DND-41 (cell line): ENCODE measurements around the gene TTLL5.

ENCODE experiments used
- ATAC-seq: fragments of 200-7000 bp; cut with Tn5 transposase; 3 replicates; pipeline ENCODE4 v1.9.1; 2021; ENCODE audit warnings: low read depth; ENCODE audit not compliant: insufficient read depth
- DNase-seq: peaks from one replicate; pipeline ENCODE4 v3.0.0-alpha.2; 2020
- H2AFZ ChIP-seq: 2 replicates; pipeline ENCODE4 v1.6.0; 2012; ENCODE audit warnings: low read depth, low read length
- H3K27ac ChIP-seq: 2 replicates; pipeline ENCODE4 v1.5.1; 2012; ENCODE audit warnings: low read length, inconsistent platforms
- H3K27me3 ChIP-seq: fragments of 200-600 bp; sonication (generic); 2 replicates; pipeline ENCODE4 v1.6.0; 2012; ENCODE audit warnings: low read length, mild to moderate bottlenecking, inconsistent platforms; ENCODE audit not compliant: insufficient read depth, poor library complexity
- H3K36me3 ChIP-seq: 2 replicates; pipeline ENCODE4 v1.5.1; 2012; ENCODE audit warnings: low read length, inconsistent platforms; ENCODE audit not compliant: insufficient read depth
- H3K4me1 ChIP-seq: 2 replicates; pipeline ENCODE4 v1.5.1; 2012; ENCODE audit warnings: mild to moderate bottlenecking, low read length; ENCODE audit not compliant: insufficient read depth
- H3K4me2 ChIP-seq: 2 replicates; pipeline ENCODE4 v1.6.0; 2012; ENCODE audit warnings: mild to moderate bottlenecking, moderate library complexity, low read length, inconsistent platforms; ENCODE audit not compliant: insufficient read depth
- H3K4me3 ChIP-seq, 2 experiments: fragments of 200-600 bp in 1 of 2; shearing (Covaris generic) in 1 of 2; 2 replicates each; pipeline ENCODE4 v1.5.1; 2012 to 2016; ENCODE audit warnings: inconsistent platforms in 2 of 2, low read length in 2 of 2, mild to moderate bottlenecking in 2 of 2, low read depth in 1 of 2, moderate library complexity in 1 of 2
- H3K79me2 ChIP-seq: 2 replicates; pipeline ENCODE4 v1.6.0; 2012; ENCODE audit warnings: low read length, inconsistent platforms; ENCODE audit not compliant: insufficient read depth
- H3K9ac ChIP-seq: 2 replicates; pipeline ENCODE4 v1.6.0; 2012; ENCODE audit warnings: low read depth, mild to moderate bottlenecking, inconsistent platforms, low read length, moderate library complexity
- H3K9me3 ChIP-seq: 2 replicates; pipeline ENCODE4 v1.5.1; 2012; ENCODE audit warnings: low read length, moderate library complexity, mild to moderate bottlenecking, inconsistent platforms; ENCODE audit not compliant: insufficient read depth, severe bottlenecking
- H4K20me1 ChIP-seq: 2 replicates; pipeline ENCODE4 v1.6.0; 2012; ENCODE audit warnings: low read length; ENCODE audit not compliant: insufficient read depth
- EZH2 ChIP-seq: IDR thresholded peaks from 3 replicates; pipeline ENCODE4 v1.6.1; 2012; ENCODE audit warnings: borderline replicate concordance, low read depth, mild to moderate bottlenecking, moderate library complexity, low read length, inconsistent platforms; ENCODE audit not compliant: severe bottlenecking
- TF ChIP-seq, protein P1 (sequence below): IDR thresholded peaks from 2 replicates; pipeline ENCODE4 v1.5.1; 2012; ENCODE audit warnings: borderline replicate concordance, low read length, moderate library complexity, mild to moderate bottlenecking; ENCODE audit not compliant: poor library complexity, severe bottlenecking; ENCODE audit errors: extremely low read depth

Gene TTLL5

DNA sequence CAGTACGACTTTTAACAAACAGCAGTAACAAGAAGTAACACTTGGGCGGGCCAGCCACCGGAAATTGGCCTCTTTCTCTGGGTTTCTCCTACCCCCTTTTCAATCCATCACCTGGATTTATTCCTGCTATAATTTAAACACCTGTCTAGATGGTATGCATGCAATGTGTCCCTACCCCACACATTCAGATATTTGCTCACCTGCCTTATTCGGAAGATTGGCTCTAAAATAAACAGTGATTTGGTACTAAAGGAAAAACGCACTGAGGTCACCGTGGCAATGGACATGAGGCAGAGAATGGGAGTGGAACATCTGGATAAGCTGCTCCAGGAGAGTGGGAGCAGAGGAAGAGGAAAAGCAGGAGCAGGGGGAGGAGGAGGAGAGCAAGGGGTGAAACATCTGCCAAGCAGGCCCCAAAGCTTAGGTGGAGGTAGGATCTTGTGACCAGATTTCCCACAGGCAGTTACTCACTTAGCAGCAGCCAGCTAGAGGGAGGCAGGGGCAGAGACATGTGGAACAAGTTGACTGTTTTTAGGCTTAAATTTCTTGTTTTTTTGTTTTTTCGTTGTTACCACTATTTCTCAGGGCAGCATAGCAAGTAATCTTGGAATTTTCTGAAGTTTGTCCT is 150.9 kb downstream of the TTLL5 start:
- no peaks in the 10 kb centered on the region for H3K79me2 ChIP-seq
- no peak overlapping the region for H3K4me2 ChIP-seq
- ATAC-seq (no peak), DNase-seq (no peak)
- peaks cover 24% of the 10 kb centered on the region; the same call in 1 of the 2 replicates for H3K36me3 ChIP-seq
- no peak overlapping the region for H3K9ac ChIP-seq
- no peaks in the 10 kb centered on the region for H3K27me3 ChIP-seq
- TF ChIP-seq EZH2, result no peak
- TF ChIP-seq, protein P1, sequence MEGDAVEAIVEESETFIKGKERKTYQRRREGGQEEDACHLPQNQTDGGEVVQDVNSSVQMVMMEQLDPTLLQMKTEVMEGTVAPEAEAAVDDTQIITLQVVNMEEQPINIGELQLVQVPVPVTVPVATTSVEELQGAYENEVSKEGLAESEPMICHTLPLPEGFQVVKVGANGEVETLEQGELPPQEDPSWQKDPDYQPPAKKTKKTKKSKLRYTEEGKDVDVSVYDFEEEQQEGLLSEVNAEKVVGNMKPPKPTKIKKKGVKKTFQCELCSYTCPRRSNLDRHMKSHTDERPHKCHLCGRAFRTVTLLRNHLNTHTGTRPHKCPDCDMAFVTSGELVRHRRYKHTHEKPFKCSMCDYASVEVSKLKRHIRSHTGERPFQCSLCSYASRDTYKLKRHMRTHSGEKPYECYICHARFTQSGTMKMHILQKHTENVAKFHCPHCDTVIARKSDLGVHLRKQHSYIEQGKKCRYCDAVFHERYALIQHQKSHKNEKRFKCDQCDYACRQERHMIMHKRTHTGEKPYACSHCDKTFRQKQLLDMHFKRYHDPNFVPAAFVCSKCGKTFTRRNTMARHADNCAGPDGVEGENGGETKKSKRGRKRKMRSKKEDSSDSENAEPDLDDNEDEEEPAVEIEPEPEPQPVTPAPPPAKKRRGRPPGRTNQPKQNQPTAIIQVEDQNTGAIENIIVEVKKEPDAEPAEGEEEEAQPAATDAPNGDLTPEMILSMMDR, result no peak
- no peak overlapping the region for H3K27ac ChIP-seq
- H3K9me3 ChIP-seq, result no peaks in the 10 kb centered on the region
- H3K4me3 ChIP-seq, result no peak overlapping the region
- no peak overlapping the region for H2AFZ ChIP-seq
- H4K20me1 ChIP-seq, result no peaks in the 10 kb centered on the region
- H3K4me1 ChIP-seq, result no peaks in the 10 kb centered on the region

DNA sequence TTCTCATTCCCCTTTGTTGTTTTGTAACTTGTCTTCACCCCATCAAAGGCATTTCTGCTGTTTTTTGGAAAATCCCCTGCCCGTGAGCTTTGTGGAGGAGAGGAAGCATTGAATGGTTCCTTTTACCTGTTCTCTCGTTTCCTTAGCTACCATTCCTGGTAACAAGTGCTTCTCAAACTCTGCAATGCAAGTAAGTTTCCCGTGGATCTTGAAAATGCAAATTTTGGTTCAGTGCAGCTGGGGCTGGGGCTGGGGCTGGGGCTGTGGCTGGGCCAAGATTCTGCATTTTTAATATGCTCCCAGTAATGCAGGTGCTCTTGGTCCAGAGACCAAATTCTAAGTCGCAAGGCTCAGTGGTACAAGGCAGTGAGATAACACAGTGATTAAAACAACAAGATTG is 151.6 kb downstream of the TTLL5 start:
- Histone ChIP-seq H3K4me2 (no peak overlapping the region), H3K36me3 (peaks cover 18% of the 10 kb centered on the region; the same call in 1 of the 2 replicates), H3K79me2 (no peaks in the 10 kb centered on the region), H3K9ac (no peak overlapping the region), H4K20me1 (no peaks in the 10 kb centered on the region), H3K27me3 (no peaks in the 10 kb centered on the region), H3K27ac (no peak overlapping the region), H3K4me1 (no peaks in the 10 kb centered on the region), H2AFZ (no peak overlapping the region), H3K9me3 (no peaks in the 10 kb centered on the region), H3K4me3 (no peak overlapping the region)
- DNase-seq, result no peak
- ATAC-seq, result no peak
- no peak for TF ChIP-seq EZH2
- TF ChIP-seq, protein P1, result no peak

DNA sequence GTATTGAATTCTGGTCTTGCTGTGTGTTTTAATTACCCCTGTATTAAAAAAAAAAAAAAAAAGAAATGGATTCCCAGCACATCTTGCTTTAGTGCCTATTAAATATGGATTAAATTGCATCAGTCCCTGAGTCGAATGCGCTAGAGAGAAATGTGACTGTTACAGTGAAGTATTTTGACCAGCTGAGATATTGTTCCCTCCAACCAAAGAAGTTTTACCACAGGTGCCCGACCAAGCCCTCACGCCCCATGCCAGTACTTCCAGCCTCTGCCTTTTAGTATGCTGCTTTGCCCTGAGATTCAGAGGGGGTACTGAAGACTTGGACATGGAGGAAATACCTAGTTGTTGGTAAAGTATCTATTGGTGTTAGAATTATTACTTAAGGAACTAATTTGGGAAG is 159.7 kb downstream of the TTLL5 start:
- Histone ChIP-seq H4K20me1 (no peaks in the 10 kb centered on the region), H3K36me3 (peaks cover 39% of the 10 kb centered on the region), H3K27me3 (no peaks in the 10 kb centered on the region), H3K4me3 (no peak overlapping the region), H2AFZ (no peak overlapping the region), H3K4me2 (no peak overlapping the region), H3K9me3 (no peaks in the 10 kb centered on the region), H3K27ac (no peak overlapping the region), H3K79me2 (no peaks in the 10 kb centered on the region), H3K4me1 (no peaks in the 10 kb centered on the region), H3K9ac (no peak overlapping the region)
- DNase-seq (no peak), ATAC-seq (no peak)
- TF ChIP-seq, protein P1, result no peak
- no peak for TF ChIP-seq EZH2
